ENCODE data around the gene BEND6. TPM values are rescaled to one million over a fixed set of nuclear protein-coding genes. Genes with fewer than 3 reads are reported as not detected.

Gene BEND6
- total and polyA plus RNA-seq, 2 of the 4 experiments (the other 2 are of a cell fraction) = 4.1 to 9.7 TPM

GRCh38 chr6:57038906-57039305 lies 84.0 kb downstream of the BEND6 start:
- WGBS, 2 experiments (ENCODE audit: extremely low coverage in 2 of 2, insufficient read length in 1 of 2) = no CpG with 5 or more reads among the region's 2 CpGs
- no peak overlapping the region for H3K14ac ChIP-seq (replicated peaks; ENCODE audit: low read depth, low read length)
- H2AFZ ChIP-seq (replicated peaks; ENCODE audit: low read length, poor library complexity) = no peak overlapping the region
- DNase-seq (no peak), ATAC-seq (ENCODE audit: low read depth) (no peak)
- H2BK5ac ChIP-seq (ENCODE audit: low read depth, low read length, poor library complexity, severe bottlenecking) = no peak overlapping the region
- dilution Hi-C loops (cut with HindIII; ENCODE audit: low sequenced_read_pairs, unreplicated experiment) = no loop called here
- ChIA-PET POLR2A (ENCODE audit: unreplicated experiment) (no interaction called here), CTCF (interaction anchor here (0.7 kb wide), 1 partner anchor 1407 kb away, joined by 5 read pairs; no protein-coding TSS in a partner anchor)
- no peak overlapping the region for H3K4ac ChIP-seq (ENCODE audit: low read depth, low read length)
- H2AK5ac ChIP-seq (ENCODE audit: low read depth, low read length) = no peak overlapping the region
- intact Hi-C loops (cut with micrococcal nuclease) = no loop called here
- H3K4me3 ChIP-seq (ENCODE audit: insufficient read depth, low read depth, low read length) = no peak overlapping the region
- H3K27ac ChIP-seq (ENCODE audit: insufficient read depth, low read length) = no peak overlapping the region
- no peak overlapping the region for H2BK20ac ChIP-seq (ENCODE audit: low read depth, low read length)
- H3K27me3 ChIP-seq (ENCODE audit: control insufficient read depth, insufficient read depth, low read length) = peaks cover 4% of the 10 kb centered on the region
- H2AK9ac ChIP-seq (replicated peaks; ENCODE audit: low read depth, low read length, poor library complexity) = no peak overlapping the region
- H3K4me1 ChIP-seq (ENCODE audit: control insufficient read depth, insufficient read depth, low read length) = no peaks in the 10 kb centered on the region
- H3K23ac ChIP-seq (ENCODE audit: low read depth, low read length) = no peak overlapping the region
- no peak overlapping the region for H2BK120ac ChIP-seq (ENCODE audit: low read depth, low read length)
- H3K9me1 ChIP-seq (ENCODE audit: insufficient read depth, low read length) = no peaks in the 10 kb centered on the region
- H4K5ac ChIP-seq (ENCODE audit: low read depth, low read length) = no peak overlapping the region
- no peak overlapping the region for H3K9ac ChIP-seq (ENCODE audit: low read depth, low read length)
- no peaks in the 10 kb centered on the region for H3K36me3 ChIP-seq (ENCODE audit: control insufficient read depth, insufficient read depth, low read length)
- no peak overlapping the region for H4K8ac ChIP-seq (ENCODE audit: low read depth in 2 of 2, low read length in 2 of 2)
- no peak overlapping the region for H3K4me2 ChIP-seq (ENCODE audit: low read depth, low read length)
- no peak overlapping the region for H4K91ac ChIP-seq (ENCODE audit: insufficient read depth, low read depth, low read length)
- no TSS peak for BruUV-seq (replicated peaks)
- TF ChIP-seq CEBPB (IDR thresholded peaks at IDR 0.05; ENCODE audit: low read depth, low read length) = no peak
- TF ChIP-seq SMC3 (IDR thresholded peaks at IDR 0.05; ENCODE audit: low read depth, low read length) = no peak
- TF ChIP-seq ELK1 (IDR thresholded peaks at IDR 0.05; ENCODE audit: borderline replicate concordance, low read depth, low read length) = no peak
- no peak for TF ChIP-seq CTCF (conservative IDR thresholded peaks at IDR 0.05; ENCODE audit: low read depth, low read length)
- no peak for TF ChIP-seq POLR2A (IDR thresholded peaks at IDR 0.05; ENCODE audit: low read depth, low read length)
- TF ChIP-seq BHLHE40 (IDR thresholded peaks at IDR 0.05; ENCODE audit: low read depth, low read length) = no peak
- in situ Hi-C loops (cut with MboI; ENCODE audit: low sequenced_read_pairs) = loop anchor here (10.0 kb wide), 1 partner anchor 124 kb away; no protein-coding TSS in a partner anchor
- H3K18ac ChIP-seq (ENCODE audit: low read depth, low read length) = no peak overlapping the region
- H2BK15ac ChIP-seq (ENCODE audit: low read depth, low read length) = no peak overlapping the region
- H4K20me1 ChIP-seq (ENCODE audit: insufficient read depth, low read length) = no peaks in the 10 kb centered on the region
- no peaks in the 10 kb centered on the region for H3K9me3 ChIP-seq (ENCODE audit: control insufficient read depth, insufficient read depth, low read length)
- no peaks in the 10 kb centered on the region for H3K79me1 ChIP-seq (ENCODE audit: low read depth in 1 of 2, low read length in 2 of 2)
- no peak overlapping the region for H3K56ac ChIP-seq (ENCODE audit: extremely low read depth, insufficient read depth, low read length)

Data from IMR-90 (cell line).